Breast epithelium (tissue), 3 donors: ENCODE data around the gene OSBPL5.
"Not testable (repeated sequence)": the region's sequence is repeated elsewhere in the genome, so short reads cannot be mapped to it uniquely, and the experiment has no call there.

Experiments
- CTCF ChIP-seq, 3 donors: fragments of 450-650 bp; IDR thresholded peaks; one replicate each; pipeline ENCODE4 v1.5.1; 2016 to 2017; ENCODE audit warnings: antibody characterized with exemption in 3 of 3, mild to moderate bottlenecking in 3 of 3, moderate library complexity in 3 of 3
- POLR2A ChIP-seq: fragments of 450-650 bp; IDR thresholded peaks from one replicate; pipeline ENCODE4 v1.6.1; 2016; ENCODE audit warnings: antibody characterized with exemption, mild to moderate bottlenecking, moderate library complexity
- POLR2AphosphoS5 ChIP-seq, 3 donors: sonication (generic); formaldehyde crosslinking; IDR thresholded peaks; one replicate each; pipeline ENCODE4 v1.6.1; 2017; ENCODE audit warnings: antibody characterized with exemption in 3 of 3

DNA sequence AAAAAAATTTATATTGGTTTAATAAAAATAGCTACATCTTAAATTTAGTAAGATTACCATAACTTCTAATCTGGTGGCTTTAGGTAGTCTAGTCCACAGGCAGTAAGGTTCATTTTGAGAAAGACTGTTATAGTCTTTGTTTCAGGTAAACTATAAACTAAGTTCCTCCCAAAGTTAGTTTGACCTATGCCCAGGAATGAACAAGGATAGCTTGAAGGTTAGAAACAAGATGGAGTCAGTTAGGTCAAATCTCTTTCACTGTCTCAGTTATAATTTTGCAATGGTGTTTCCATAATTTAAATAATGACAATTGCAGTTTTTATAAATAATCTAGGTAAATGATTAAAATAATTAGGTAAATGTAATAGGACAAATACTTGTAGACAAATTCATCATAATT is 51.4 kb downstream of the OSBPL5 start:
- TF ChIP-seq CTCF (IDR thresholded peaks at IDR 0.05); POLR2A; POLR2AphosphoS5 (IDR thresholded peaks at IDR 0.05): not testable (repeated sequence)
